Fibroblast of lung (primary cell): ENCODE results near the gene COX17.

Experiments
- EZH2 ChIP-seq: IDR thresholded peaks from 2 replicates; pipeline ENCODE4 v1.5.1; 2012; ENCODE audit warnings: low read length, control low read depth, mild to moderate bottlenecking; ENCODE audit errors: missing control alignments
- TF ChIP-seq, protein P1 (sequence below), 2 donors: IDR thresholded peaks in 1 of 2; conservative IDR thresholded peaks in 1 of 2; 1 replicate in 1 of 2; 2 replicates in 1 of 2; pipeline ENCODE4 v1.5.1; 2011 to 2012; ENCODE audit warnings: low read length in 2 of 2, control low read depth in 1 of 2, inconsistent platforms in 1 of 2, low read depth in 1 of 2, mild to moderate bottlenecking in 1 of 2

DNA sequence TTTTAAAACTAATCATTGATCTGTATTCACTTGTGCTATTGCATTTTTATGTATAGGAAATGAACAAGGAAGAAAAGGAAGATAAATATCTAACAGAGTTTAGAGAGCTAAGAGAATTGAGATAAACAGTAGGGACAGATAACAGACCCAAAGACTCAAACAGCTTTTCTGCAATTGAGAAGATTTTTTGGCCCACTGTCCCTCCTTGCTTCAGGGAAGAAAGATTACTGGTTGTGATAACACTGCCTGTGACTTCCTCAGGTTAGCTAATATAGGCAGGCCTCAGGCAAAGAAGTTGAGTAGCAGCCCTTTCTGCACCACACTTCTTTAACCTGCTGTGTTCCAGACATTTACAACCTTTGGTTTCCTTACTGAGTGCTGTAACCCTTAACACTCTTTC is 2.7 kb upstream of the COX17 start:
- TF ChIP-seq, protein P1, sequence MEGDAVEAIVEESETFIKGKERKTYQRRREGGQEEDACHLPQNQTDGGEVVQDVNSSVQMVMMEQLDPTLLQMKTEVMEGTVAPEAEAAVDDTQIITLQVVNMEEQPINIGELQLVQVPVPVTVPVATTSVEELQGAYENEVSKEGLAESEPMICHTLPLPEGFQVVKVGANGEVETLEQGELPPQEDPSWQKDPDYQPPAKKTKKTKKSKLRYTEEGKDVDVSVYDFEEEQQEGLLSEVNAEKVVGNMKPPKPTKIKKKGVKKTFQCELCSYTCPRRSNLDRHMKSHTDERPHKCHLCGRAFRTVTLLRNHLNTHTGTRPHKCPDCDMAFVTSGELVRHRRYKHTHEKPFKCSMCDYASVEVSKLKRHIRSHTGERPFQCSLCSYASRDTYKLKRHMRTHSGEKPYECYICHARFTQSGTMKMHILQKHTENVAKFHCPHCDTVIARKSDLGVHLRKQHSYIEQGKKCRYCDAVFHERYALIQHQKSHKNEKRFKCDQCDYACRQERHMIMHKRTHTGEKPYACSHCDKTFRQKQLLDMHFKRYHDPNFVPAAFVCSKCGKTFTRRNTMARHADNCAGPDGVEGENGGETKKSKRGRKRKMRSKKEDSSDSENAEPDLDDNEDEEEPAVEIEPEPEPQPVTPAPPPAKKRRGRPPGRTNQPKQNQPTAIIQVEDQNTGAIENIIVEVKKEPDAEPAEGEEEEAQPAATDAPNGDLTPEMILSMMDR (conservative IDR thresholded peaks at IDR 0.05 in 1 of 2, IDR thresholded peaks at IDR 0.05 in 1 of 2; ENCODE audit: low read depth in 1 of 2, low read length in 2 of 2): no peak
- no peak for TF ChIP-seq EZH2
